C4-2B (cell line): ENCODE results near the gene TCF20.

Source experiments
- H3K27ac ChIP-seq: fragments of 450-650 bp; 2 replicates; pipeline ENCODE4 v1.5.1; 2017
- CTCF ChIP-seq: fragments of 450-650 bp; conservative IDR thresholded peaks from 2 replicates; pipeline ENCODE4 v1.5.1; 2017; ENCODE audit warnings: mild to moderate bottlenecking
- ZFX ChIP-seq: fragments of 450-650 bp; IDR thresholded peaks from 2 replicates; pipeline ENCODE4 v1.6.1; 2017

Gene TCF20

GRCh38 chr22:42284643-42285181, 14.3 kb upstream of the TCF20 start:
- H3K27ac ChIP-seq: no peak overlapping the region

GRCh38 chr22:42284202-42284591, 13.7 kb upstream of the TCF20 start:
- TF ChIP-seq ZFX: no peak
- no peak for TF ChIP-seq CTCF
- H3K27ac ChIP-seq: no peak overlapping the region

More at GRCh38 chr22:42284643-42285181, 14.3 kb upstream of the TCF20 start:
- TF ChIP-seq CTCF (no peak), ZFX (no peak)

DNA sequence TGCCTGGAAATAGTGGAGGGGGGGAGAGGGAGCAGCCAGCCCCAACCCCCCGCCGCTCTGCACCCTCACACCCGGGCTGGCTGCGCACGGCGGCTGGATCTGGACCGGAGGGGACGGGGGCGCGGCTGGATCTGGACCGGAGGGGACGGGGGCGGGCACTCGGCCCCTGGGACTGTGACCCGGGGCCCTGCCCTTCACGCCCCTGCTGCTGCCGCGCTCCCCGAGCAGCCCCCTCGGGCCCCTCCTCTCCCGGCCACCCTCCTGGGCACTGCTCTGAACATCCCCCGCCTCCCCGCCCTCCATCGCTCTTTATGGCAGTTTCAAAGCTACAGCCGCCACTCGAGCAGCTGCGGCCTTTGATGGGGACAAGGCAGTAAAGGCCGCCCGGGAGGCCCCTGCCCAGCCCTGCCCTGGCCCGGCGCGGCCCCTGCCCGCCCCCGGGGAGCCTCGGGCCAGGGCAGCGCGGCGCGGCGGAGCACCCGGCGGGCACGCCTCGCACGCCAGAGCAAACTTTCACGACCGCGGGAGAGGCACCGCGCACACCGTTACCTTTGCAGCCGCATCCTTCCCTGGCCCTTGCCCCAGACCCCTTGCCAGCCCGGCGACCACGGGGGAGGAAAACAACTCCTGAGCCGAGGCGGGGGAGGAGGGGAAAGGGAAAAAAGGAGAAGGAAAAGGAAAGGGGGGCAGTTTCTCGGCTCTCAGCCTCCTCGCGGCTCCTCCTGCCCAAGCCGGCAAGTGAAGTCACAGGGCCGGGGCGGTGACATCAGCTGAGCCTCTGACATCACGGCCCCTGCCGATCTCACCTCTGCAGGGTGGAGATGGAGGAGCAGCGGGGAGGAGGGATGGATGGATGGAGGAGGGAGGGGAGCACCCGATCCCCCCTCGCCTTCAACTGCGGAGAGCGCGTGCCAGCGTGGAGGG, 13.1 kb upstream of the TCF20 start:
- TF ChIP-seq ZFX (no peak), CTCF (no peak)
- no peak overlapping the region for H3K27ac ChIP-seq

DNA sequence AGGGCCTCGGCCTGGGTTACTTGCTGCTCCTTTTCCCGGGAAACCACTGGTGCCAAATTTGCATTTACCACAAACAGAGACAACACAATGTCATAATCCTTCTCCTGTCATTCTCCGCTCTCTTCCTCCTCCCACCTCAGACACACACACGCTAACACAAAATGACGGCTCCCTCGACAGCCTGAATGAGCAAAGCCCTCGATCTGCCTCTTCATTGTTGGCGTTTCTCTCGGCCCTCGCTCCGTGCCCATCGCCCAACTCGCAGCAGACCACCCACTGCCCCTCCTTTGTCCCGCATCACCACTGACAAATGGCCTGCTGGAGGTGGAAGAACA, 12.5 kb upstream of the TCF20 start:
- TF ChIP-seq ZFX (no peak), CTCF (no peak)
- no peak overlapping the region for H3K27ac ChIP-seq

- TF ChIP-seq ZFX: no peak
- no peak for TF ChIP-seq CTCF
- no peak overlapping the region for H3K27ac ChIP-seq
Observed at GRCh38 chr22:42282252-42282942, 11.9 kb upstream of the TCF20 start.

DNA sequence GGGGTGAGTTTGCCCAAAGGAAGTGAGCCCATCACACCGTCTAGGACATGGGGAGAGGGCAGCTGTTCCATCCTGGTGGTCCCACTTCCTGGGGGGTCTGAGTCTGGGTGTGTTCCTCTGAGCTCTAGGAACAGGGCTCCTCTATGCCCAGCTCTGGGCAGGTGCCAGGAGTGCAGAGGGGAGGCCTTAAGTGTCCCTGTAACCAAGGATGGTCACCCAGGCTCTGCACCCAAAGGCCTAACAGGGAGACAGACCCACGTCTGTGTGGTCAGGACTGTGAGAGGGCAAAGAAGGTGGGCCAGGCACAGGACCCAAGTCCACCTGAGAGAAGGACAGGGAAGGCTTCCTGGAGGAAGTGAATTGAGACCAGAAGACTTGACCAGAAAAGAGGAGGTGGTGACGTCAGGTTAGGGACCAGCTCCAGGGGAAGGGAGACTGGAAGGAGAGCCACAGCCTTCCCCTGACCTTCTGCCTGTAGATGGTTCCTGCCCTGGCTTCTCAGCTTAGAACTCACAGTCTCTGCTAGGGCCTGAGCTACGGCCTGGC, 11.3 kb upstream of the TCF20 start:
- TF ChIP-seq CTCF: no peak
- TF ChIP-seq ZFX: no peak
- H3K27ac ChIP-seq: no peak overlapping the region

GRCh38 chr22:42281284-42281683, 10.8 kb upstream of the TCF20 start:
- no peak overlapping the region for H3K27ac ChIP-seq
- TF ChIP-seq CTCF (no peak), ZFX (no peak)
